Measurements from ENCODE around the gene CFAP77.

Gene CFAP77

DNA sequence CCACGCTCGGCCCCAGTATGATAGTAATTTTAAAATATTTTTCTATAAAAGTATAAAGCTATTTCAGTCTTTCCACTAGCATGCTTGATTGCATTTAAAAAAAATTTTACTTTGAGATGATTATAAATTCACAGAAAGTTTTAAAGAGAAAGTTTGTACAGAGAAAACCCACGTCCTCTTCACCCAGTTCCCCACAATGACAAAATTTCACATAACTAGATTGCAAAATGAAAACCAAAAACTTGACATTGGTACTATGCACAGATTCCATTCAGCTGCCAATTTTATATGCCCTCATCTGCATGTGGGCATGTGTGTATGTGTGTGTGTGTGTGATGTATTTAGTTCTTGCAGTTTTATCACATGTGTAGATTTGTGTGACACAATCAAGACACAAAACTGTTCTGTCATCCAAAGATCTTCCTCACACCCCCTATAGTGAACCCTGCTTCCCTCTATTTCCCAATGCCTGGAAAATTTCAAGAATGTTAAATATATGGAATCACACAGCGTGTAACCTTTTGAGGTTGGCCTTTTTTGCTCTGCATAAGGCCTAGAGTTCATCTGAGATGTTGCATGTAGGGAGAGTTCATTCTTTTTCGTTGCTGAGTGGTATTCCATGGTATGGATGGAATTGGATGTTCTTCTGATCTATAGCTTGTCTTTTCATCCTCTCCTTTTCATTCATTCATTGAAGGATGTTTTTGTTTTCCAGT lies 115.5 kb downstream of the CFAP77 start:
- H3K4me3 ChIP-seq (ENCODE audit: low read depth, low read length): no peak overlapping the region
- CTCF ChIA-PET: no interaction called here
- TF ChIP-seq CTCF (IDR thresholded peaks at IDR 0.05; ENCODE audit: insufficient read depth, low read length, missing control alignments): no peak
- POLR2A ChIA-PET: no interaction called here
- DNase-seq (ENCODE audit: low read depth, low spot score): no peak

GRCh38 chr9:132531195-132531594 lies 121.2 kb downstream of the CFAP77 start:
- ChIA-PET POLR2A (no interaction called here), CTCF (interaction anchor here (1.0 kb wide), 1 partner anchor 16 kb away, joined by 3 read pairs; no protein-coding TSS in a partner anchor)
- DNase-seq (ENCODE audit: low read depth, low spot score): no peak

DNA sequence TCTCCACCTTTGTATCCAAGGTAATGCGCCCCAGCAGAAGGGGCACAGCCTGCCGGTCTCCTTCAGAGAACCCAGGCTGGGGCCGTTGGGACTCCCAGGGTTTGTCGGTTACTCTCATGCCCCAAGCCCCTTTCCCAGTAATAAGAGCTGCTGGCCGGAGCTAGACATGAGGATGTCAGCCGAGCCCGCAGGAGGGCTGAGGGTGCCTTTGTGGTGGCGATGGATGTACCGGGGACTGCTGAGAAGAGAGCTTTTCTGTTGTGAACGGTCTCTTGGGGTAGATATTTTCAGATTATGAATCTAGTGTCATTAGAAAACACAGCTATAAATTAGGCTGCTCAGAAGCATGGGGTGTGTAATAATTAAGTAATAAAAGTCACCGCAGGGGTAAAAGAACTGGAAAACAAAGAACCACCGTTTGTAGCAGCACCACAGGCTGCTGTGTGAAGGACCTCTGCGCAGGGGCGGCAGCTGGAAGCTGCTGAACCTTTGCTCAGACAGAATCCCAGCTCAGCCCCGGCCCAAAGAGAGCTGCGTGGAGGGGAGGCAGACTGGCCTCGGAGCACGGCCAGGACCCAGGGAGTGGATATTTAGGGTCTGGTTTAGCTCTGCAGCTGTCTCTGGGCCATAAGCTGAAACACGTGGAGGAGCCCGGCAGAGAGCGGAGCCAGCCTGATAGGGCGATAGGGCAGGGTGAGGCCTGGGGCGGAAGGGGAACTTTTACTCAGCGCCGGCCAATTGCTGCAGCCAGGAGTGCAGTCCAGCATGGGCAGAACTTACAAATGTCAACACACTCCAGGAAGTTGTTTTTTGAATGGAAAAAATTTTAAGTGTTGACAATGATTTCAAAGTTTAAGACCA lies 121.9 kb downstream of the CFAP77 start:
- no peak for TF ChIP-seq CTCF (IDR thresholded peaks at IDR 0.05; ENCODE audit: insufficient read depth, low read length, missing control alignments)
- DNase-seq (ENCODE audit: low read depth, low spot score): no peak
- no peak overlapping the region for H3K4me3 ChIP-seq (ENCODE audit: low read depth, low read length)
- ChIA-PET CTCF (interaction anchor here (1.0 kb wide), 1 partner anchor 16 kb away, joined by 3 read pairs; no protein-coding TSS in a partner anchor), POLR2A (no interaction called here)

More at GRCh38 chr9:132531195-132531594, 121.2 kb downstream of the CFAP77 start:
- TF ChIP-seq CTCF (IDR thresholded peaks at IDR 0.05; ENCODE audit: insufficient read depth, low read length, missing control alignments): no peak
- H3K4me3 ChIP-seq (ENCODE audit: low read depth, low read length): no peak overlapping the region

GRCh38 chr9:132534832-132535231 lies 124.8 kb downstream of the CFAP77 start:
- H3K4me3 ChIP-seq (ENCODE audit: low read depth, low read length): no peak overlapping the region
- POLR2A ChIA-PET: no interaction called here
- CTCF ChIA-PET: no interaction called here
- TF ChIP-seq CTCF (IDR thresholded peaks at IDR 0.05; ENCODE audit: insufficient read depth, low read length, missing control alignments): no peak
- no peak for DNase-seq (ENCODE audit: low read depth, low spot score)

GRCh38 chr9:132536124-132536523 lies 126.1 kb downstream of the CFAP77 start:
- DNase-seq (ENCODE audit: low read depth, low spot score): no peak
- CTCF ChIA-PET: interaction anchor here (0.6 kb wide), 1 partner anchor 37 kb away, joined by 3 read pairs; no protein-coding TSS in a partner anchor
- no peak for TF ChIP-seq CTCF (IDR thresholded peaks at IDR 0.05; ENCODE audit: insufficient read depth, low read length, missing control alignments)
- POLR2A ChIA-PET: no interaction called here
- no peak overlapping the region for H3K4me3 ChIP-seq (ENCODE audit: low read depth, low read length)

DNA sequence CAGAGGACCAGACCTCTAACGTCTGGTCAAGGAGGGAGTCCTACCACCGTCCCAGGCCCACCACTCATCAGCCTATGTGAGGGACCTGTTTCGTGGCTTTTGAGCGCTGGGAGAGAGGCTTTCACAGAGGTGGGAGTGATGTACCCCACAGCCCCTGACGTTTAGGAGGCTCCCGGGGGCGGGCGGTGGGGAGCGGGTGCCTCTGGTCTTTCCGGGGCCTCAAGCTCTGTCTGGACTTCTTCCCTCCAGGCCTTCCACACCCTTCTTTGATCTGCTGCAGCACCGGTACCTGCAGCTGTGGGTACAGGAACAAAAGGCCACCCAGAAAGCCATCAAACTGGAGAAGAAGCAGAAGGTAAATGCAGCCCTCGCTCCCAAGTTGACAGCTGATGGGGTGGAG lies 127.3 kb downstream of the CFAP77 start:
- TF ChIP-seq CTCF (IDR thresholded peaks at IDR 0.05; ENCODE audit: insufficient read depth, low read length, missing control alignments): no peak
- no peak overlapping the region for H3K4me3 ChIP-seq (ENCODE audit: low read depth, low read length)
- DNase-seq (ENCODE audit: low read depth, low spot score): no peak
- POLR2A ChIA-PET: no interaction called here
- CTCF ChIA-PET: no interaction called here

Measured in AG04449 (cell line).